Neural cell (in vitro differentiated cells): ENCODE results near the gene HIBCH.
"Not testable (repeated sequence)": the region's sequence is repeated elsewhere in the genome, so short reads cannot be mapped to it uniquely, and the experiment has no call there.

Source experiments
- EP300 ChIP-seq: fragments of 450-650 bp; conservative IDR thresholded peaks from 2 replicates; pipeline ENCODE4 v1.6.1; 2014; ENCODE audit warnings: antibody characterized with exemption, mild to moderate bottlenecking, moderate library complexity; ENCODE audit not compliant: poor library complexity, severe bottlenecking
- EZH2 ChIP-seq: fragments of 200-600, 300-800 bp; shearing (Covaris generic), sonication (generic); IDR thresholded peaks from 2 replicates; pipeline ENCODE4 v1.6.1; 2014; ENCODE audit warnings: antibody characterized with exemption, low read length, borderline replicate concordance, mild to moderate bottlenecking; ENCODE audit not compliant: insufficient read depth, poor library complexity, severe bottlenecking
- MXI1 ChIP-seq: fragments of 450-650 bp; conservative IDR thresholded peaks from 2 replicates; pipeline ENCODE4 v1.6.1; 2014; ENCODE audit warnings: antibody characterized with exemption, mild to moderate bottlenecking; ENCODE audit not compliant: poor library complexity, severe bottlenecking
- POLR2AphosphoS5 ChIP-seq: IDR thresholded peaks from 2 replicates; pipeline ENCODE4 v1.6.1; 2012
- RAD21 ChIP-seq: fragments of 450-650 bp; conservative IDR thresholded peaks from 2 replicates; pipeline ENCODE4 v1.6.1; 2014; ENCODE audit warnings: antibody characterized with exemption, mild to moderate bottlenecking, moderate library complexity
- TAF1 ChIP-seq: IDR thresholded peaks from 2 replicates; pipeline ENCODE4 v1.6.1; 2012; ENCODE audit warnings: low read depth
- TF ChIP-seq, protein P1 (sequence below): fragments of 450-650 bp; IDR thresholded peaks from 2 replicates; pipeline ENCODE4 v1.5.1; 2014; ENCODE audit warnings: antibody characterized with exemption, mild to moderate bottlenecking, moderate library complexity; ENCODE audit not compliant: poor library complexity, severe bottlenecking
- TF ChIP-seq, protein P2 (sequence below): IDR thresholded peaks from 2 replicates; pipeline ENCODE4 v1.6.1; 2012; ENCODE audit warnings: borderline replicate concordance

DNA sequence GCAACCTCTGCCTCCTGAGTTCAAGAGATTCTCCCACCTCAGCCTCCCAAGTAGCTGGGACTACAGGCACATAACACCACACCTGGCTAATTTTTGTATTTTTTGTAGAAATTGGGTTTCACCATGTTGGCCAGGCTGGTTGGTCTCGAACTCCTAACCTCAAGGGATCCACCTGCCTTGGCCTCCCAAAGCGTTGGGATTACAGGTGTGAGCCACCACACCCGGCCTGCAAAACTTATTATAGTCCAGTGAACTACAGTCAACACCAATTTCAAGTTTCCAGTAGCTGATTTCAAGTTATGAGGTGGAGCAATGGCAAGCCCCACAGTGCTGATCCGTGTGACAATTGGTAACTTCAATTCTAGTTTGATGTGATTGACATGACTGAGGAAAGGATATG lies 16.0 kb upstream of the HIBCH start:
- TF ChIP-seq, protein P1, sequence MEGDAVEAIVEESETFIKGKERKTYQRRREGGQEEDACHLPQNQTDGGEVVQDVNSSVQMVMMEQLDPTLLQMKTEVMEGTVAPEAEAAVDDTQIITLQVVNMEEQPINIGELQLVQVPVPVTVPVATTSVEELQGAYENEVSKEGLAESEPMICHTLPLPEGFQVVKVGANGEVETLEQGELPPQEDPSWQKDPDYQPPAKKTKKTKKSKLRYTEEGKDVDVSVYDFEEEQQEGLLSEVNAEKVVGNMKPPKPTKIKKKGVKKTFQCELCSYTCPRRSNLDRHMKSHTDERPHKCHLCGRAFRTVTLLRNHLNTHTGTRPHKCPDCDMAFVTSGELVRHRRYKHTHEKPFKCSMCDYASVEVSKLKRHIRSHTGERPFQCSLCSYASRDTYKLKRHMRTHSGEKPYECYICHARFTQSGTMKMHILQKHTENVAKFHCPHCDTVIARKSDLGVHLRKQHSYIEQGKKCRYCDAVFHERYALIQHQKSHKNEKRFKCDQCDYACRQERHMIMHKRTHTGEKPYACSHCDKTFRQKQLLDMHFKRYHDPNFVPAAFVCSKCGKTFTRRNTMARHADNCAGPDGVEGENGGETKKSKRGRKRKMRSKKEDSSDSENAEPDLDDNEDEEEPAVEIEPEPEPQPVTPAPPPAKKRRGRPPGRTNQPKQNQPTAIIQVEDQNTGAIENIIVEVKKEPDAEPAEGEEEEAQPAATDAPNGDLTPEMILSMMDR: not testable (repeated sequence)
- TF ChIP-seq, protein P2, sequence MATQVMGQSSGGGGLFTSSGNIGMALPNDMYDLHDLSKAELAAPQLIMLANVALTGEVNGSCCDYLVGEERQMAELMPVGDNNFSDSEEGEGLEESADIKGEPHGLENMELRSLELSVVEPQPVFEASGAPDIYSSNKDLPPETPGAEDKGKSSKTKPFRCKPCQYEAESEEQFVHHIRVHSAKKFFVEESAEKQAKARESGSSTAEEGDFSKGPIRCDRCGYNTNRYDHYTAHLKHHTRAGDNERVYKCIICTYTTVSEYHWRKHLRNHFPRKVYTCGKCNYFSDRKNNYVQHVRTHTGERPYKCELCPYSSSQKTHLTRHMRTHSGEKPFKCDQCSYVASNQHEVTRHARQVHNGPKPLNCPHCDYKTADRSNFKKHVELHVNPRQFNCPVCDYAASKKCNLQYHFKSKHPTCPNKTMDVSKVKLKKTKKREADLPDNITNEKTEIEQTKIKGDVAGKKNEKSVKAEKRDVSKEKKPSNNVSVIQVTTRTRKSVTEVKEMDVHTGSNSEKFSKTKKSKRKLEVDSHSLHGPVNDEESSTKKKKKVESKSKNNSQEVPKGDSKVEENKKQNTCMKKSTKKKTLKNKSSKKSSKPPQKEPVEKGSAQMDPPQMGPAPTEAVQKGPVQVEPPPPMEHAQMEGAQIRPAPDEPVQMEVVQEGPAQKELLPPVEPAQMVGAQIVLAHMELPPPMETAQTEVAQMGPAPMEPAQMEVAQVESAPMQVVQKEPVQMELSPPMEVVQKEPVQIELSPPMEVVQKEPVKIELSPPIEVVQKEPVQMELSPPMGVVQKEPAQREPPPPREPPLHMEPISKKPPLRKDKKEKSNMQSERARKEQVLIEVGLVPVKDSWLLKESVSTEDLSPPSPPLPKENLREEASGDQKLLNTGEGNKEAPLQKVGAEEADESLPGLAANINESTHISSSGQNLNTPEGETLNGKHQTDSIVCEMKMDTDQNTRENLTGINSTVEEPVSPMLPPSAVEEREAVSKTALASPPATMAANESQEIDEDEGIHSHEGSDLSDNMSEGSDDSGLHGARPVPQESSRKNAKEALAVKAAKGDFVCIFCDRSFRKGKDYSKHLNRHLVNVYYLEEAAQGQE: not testable (repeated sequence)
- TF ChIP-seq EP300, MXI1, EZH2, POLR2AphosphoS5, TAF1, RAD21: not testable (repeated sequence)
